Stimulated activated CD8-positive, alpha-beta memory T cell treated with anti-CD3 and anti-CD28 coated beads, Interleukin-12 subunit alpha, Interleukin-12 subunit beta, amount 100 ng/mL, for 4 hours (primary cell): ENCODE measurements around the gene C4orf50.
"Not testable (repeated sequence)": the region's sequence is repeated elsewhere in the genome, so short reads cannot be mapped to it uniquely, and the experiment has no call there.

ENCODE experiments used
- DNase-seq: peaks from one replicate; pipeline ENCODE4 v3.0.0-alpha.2; 2020; ENCODE audit warnings: low read depth

C4orf50 gene

GRCh38 chr4:5856362-5856761, 161.9 kb downstream of the C4orf50 start:
- DNase-seq = not testable (repeated sequence)

- no peak for DNase-seq
These were observed 163.3 kb downstream of the C4orf50 start for GRCh38 chr4:5854929-5855328.

GRCh38 chr4:5852523-5853202, 165.6 kb downstream of the C4orf50 start:
- DNase-seq = no peak

- DNase-seq = no peak
These were observed 166.5 kb downstream of the C4orf50 start for GRCh38 chr4:5851637-5852301.
